Smooth muscle cell (in vitro differentiated cells): ENCODE results near the gene ANKRD12. TPM values are rescaled to one million over a fixed set of nuclear protein-coding genes. Genes with fewer than 3 reads are reported as not detected.

ENCODE experiments used
- DNase-seq: peaks from one replicate; lab custom pipeline; 2025; ENCODE audit not compliant: unreplicated experiment; lab: John Stamatoyannopoulos, UW
- H2AFZ ChIP-seq: fragments of 200-600 bp; sonication (generic); 2 replicates; pipeline ENCODE4 v1.6.0; 2016; ENCODE audit warnings: antibody characterized with exemption, low read depth, mild to moderate bottlenecking
- H3F3A ChIP-seq: fragments of 200-600 bp; sonication (generic); 2 replicates; pipeline ENCODE4 v1.6.0; 2017; ENCODE audit warnings: antibody characterized with exemption, low read depth
- H3K27ac ChIP-seq: fragments of 200-600 bp; sonication (generic); 2 replicates; pipeline ENCODE4 v1.5.1; 2016; ENCODE audit warnings: low read depth, mild to moderate bottlenecking
- H3K27me3 ChIP-seq: fragments of 200-600 bp; sonication (generic); 2 replicates; pipeline ENCODE4 v1.6.1; 2016; ENCODE audit warnings: low read depth, mild to moderate bottlenecking
- H3K36me3 ChIP-seq: fragments of 200-600 bp; sonication (generic); 2 replicates; pipeline ENCODE4 v1.5.1; 2016; ENCODE audit warnings: low read depth
- H3K4me1 ChIP-seq: fragments of 200-600 bp; sonication (generic); 2 replicates; pipeline ENCODE4 v1.5.1; 2016; ENCODE audit warnings: low read depth
- H3K4me2 ChIP-seq: fragments of 200-600 bp; sonication (generic); 2 replicates; pipeline ENCODE4 v1.6.0; 2016; ENCODE audit warnings: mild to moderate bottlenecking
- H3K4me3 ChIP-seq: fragments of 200-600 bp; sonication (generic); 2 replicates; pipeline ENCODE4 v1.5.1; 2016; ENCODE audit warnings: mild to moderate bottlenecking
- H3K79me2 ChIP-seq: fragments of 200-600 bp; sonication (generic); 2 replicates; pipeline ENCODE4 v1.6.0; 2016; ENCODE audit warnings: low read depth, mild to moderate bottlenecking
- H3K9ac ChIP-seq: fragments of 200-600 bp; sonication (generic); 2 replicates; pipeline ENCODE4 v1.6.0; 2016; ENCODE audit warnings: low read depth
- H3K9me3 ChIP-seq: fragments of 200-600 bp; sonication (generic); replicated peaks from 2 replicates; pipeline ENCODE4 v1.5.1; 2016; ENCODE audit warnings: low read depth
- H4K20me1 ChIP-seq: fragments of 200-600 bp; sonication (generic); 2 replicates; pipeline ENCODE4 v1.6.0; 2016; ENCODE audit warnings: low read depth
- WGBS: methylation state at CpG from one replicate; pipeline ENCODE4 v1.1.7; 2016; ENCODE audit warnings: low lambda C conversion rate; 5-methylcytosine and 5-hydroxymethylcytosine counted together
- polyA plus RNA-seq: library from polyadenylated mRNA; unstranded; fragments of >200 nt; fragmentation: Nextera tagmentation; extraction: Ambion mirVana; gene quantifications from 2 replicates; pipeline ENCODE4 v1.2.1, GENCODE V29; 2016
- total RNA-seq: library from RNA; depleted of rRNA; stranded (reverse); fragments of >200 nt; gene quantifications from 2 replicates; pipeline ENCODE4 v1.2.3, GENCODE V29; 2014
- TF ChIP-seq, protein P1 (sequence below): fragments of 200-600 bp; sonication (generic); IDR thresholded peaks from 2 replicates; pipeline ENCODE4 v1.5.1; 2017; ENCODE audit warnings: borderline replicate concordance, mild to moderate bottlenecking, antibody characterized with exemption; ENCODE audit not compliant: insufficient read depth, poor library complexity, severe bottlenecking

ANKRD12 gene
- total and polyA plus RNA-seq, 2 experiments from 2014 or later = 28.8 to 43.7 TPM

DNA sequence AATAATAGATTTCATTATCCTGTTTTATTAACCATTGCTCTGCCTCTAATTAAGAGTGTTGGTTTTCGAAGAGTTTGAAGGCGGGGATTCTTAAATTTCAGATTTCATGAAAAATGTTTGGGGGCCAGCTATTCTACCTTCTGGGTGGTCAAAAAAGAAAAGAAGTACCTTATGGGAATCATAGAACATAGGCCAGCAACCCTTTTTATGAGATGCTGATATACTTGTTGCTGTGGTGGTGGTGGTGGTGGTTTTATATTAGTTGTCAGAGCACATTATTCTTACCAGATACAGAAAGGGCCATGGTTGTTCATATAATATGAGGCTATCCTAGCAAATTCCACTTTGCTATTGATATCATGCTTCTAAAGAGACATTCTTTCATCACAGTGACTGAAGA lies 4.4 kb downstream of the ANKRD12 start:
- Histone ChIP-seq H2AFZ (no peak overlapping the region), H3K36me3 (no peaks in the 10 kb centered on the region), H3F3A (peaks cover under 1% of the 10 kb centered on the region), H3K4me3 (no peak overlapping the region), H4K20me1 (peaks cover 83% of the 10 kb centered on the region), H3K9ac (no peak overlapping the region), H3K27ac (no peak overlapping the region), H3K27me3 (no peaks in the 10 kb centered on the region), H3K4me2 (no peak overlapping the region), H3K9me3 (no peaks in the 10 kb centered on the region), H3K79me2 (peaks cover 78% of the 10 kb centered on the region), H3K4me1 (peaks cover 19% of the 10 kb centered on the region)
- WGBS = 100% methylated on average over 2 of the region's 2 CpGs
- TF ChIP-seq, protein P1, sequence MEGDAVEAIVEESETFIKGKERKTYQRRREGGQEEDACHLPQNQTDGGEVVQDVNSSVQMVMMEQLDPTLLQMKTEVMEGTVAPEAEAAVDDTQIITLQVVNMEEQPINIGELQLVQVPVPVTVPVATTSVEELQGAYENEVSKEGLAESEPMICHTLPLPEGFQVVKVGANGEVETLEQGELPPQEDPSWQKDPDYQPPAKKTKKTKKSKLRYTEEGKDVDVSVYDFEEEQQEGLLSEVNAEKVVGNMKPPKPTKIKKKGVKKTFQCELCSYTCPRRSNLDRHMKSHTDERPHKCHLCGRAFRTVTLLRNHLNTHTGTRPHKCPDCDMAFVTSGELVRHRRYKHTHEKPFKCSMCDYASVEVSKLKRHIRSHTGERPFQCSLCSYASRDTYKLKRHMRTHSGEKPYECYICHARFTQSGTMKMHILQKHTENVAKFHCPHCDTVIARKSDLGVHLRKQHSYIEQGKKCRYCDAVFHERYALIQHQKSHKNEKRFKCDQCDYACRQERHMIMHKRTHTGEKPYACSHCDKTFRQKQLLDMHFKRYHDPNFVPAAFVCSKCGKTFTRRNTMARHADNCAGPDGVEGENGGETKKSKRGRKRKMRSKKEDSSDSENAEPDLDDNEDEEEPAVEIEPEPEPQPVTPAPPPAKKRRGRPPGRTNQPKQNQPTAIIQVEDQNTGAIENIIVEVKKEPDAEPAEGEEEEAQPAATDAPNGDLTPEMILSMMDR = no peak
- no peak for DNase-seq

DNA sequence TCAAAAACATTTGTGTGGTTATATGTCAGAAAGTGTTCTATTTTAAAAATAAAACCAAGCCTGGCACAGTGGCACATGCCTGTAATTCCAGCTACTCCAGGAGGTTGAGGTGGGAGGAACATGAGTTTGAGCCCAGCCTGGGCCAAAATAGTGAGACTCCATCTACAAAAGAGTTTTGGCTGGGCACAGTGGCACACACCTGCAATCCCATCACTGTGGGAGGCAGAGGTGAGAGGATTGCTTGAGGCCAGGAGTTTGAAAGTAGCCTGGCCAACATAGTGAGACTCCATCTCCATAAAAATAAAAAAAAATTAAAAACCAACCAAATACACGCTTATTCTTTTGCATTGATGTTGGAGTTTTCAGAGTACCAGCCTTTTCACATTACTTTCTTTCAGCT lies 9.6 kb downstream of the ANKRD12 start:
- Histone ChIP-seq H3K36me3 (no peaks in the 10 kb centered on the region), H3F3A (peaks cover 5% of the 10 kb centered on the region), H3K27ac (peak overlapping the region; percentile 64), H3K4me3 (no peak overlapping the region), H3K4me1 (peaks cover 15% of the 10 kb centered on the region), H2AFZ (no peak overlapping the region), H3K4me2 (no peak overlapping the region), H3K9me3 (no peaks in the 10 kb centered on the region), H3K79me2 (peaks cover 98% of the 10 kb centered on the region), H4K20me1 (peaks cover 98% of the 10 kb centered on the region), H3K27me3 (no peaks in the 10 kb centered on the region), H3K9ac (no peak overlapping the region)
- 95% methylated on average over 1 of the region's 1 CpG for WGBS
- DNase-seq = no peak
- TF ChIP-seq, protein P1 = no peak

DNA sequence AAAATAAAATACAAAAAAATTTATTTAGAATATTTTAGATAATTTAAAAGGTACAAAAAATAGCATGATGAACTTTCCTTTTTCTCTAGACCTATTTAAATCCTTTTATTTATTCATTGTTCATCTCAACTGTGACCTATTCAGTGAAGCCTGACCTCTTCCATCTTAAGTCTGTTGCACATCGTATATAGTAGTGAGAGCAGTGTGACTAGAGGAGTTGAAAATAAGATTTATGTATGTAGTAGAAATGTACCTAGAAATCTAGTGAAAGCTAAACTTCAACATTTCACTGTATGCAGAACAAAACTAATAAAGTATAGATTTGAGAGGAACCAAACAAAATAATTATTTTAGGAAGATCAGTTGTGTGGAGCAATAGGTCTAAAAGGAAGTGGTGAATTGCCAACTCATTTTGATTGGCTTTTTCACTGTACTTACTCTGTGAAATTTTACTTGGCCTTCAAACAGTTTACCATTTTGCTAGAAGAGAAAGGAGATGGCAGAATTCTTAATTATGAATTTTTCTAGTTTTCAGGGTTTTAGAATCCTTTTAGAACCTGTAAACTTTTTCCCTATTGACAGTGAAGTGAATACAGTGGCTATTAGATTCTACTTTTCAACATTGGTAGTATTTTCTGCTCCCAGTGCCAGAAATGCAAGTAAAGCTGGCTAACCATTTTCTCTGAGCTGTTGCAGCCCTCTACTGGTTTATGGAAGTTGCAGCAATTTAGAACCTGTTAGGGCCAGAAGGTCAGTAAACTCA lies 11.0 kb downstream of the ANKRD12 start:
- TF ChIP-seq, protein P1 = peak; percentile 70
- Histone ChIP-seq H3K9me3 (no peaks in the 10 kb centered on the region), H3F3A (peaks cover 5% of the 10 kb centered on the region), H3K4me2 (peak overlapping the region; percentile 45), H3K4me3 (no peak overlapping the region), H3K9ac (no peak overlapping the region), H3K79me2 (peaks cover 98% of the 10 kb centered on the region), H3K4me1 (peaks cover 15% of the 10 kb centered on the region), H3K36me3 (no peaks in the 10 kb centered on the region), H3K27me3 (no peaks in the 10 kb centered on the region), H2AFZ (no peak overlapping the region), H3K27ac (peak overlapping the region; percentile 64), H4K20me1 (peaks cover 98% of the 10 kb centered on the region)
- DNase-seq = no peak
- WGBS = 31% methylated on average over 1 of the region's 1 CpG

DNA sequence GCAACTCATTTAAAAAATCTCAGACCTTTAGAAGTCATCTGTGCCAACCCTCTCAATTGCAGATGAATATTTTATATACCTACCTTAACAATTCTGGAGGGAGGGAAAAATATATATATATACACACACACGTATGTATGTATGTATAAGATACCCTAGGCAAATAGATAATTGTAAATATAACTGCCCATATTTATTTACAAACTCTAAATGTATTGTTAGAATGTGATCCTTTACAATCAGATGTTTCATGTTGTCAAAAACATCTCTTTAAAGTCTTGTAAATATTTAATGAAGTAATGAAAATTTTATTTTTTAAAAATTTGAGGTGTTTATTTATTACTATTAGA lies 11.6 kb downstream of the ANKRD12 start:
- WGBS = 61% methylated on average over 1 of the region's 1 CpG
- H3K4me2 ChIP-seq = no peak overlapping the region

More for the DNA sequence above, 11.6 kb downstream of the ANKRD12 start:
- H3K4me1 ChIP-seq = peaks cover 15% of the 10 kb centered on the region
- no peak overlapping the region for H3K4me3 ChIP-seq
- H3K36me3 ChIP-seq = no peaks in the 10 kb centered on the region
- H3K27ac ChIP-seq = no peak overlapping the region
- H3K9ac ChIP-seq = no peak overlapping the region
- H2AFZ ChIP-seq = no peak overlapping the region
- H3F3A ChIP-seq = peaks cover 5% of the 10 kb centered on the region
- H3K79me2 ChIP-seq = peaks cover 98% of the 10 kb centered on the region
- DNase-seq = no peak
- no peaks in the 10 kb centered on the region for H3K9me3 ChIP-seq
- TF ChIP-seq, protein P1 = no peak
- no peaks in the 10 kb centered on the region for H3K27me3 ChIP-seq
- H4K20me1 ChIP-seq = peaks cover 98% of the 10 kb centered on the region
